Germinal center (tissue), 1 donor: ENCODE measurements around the gene STMND1.

Experiments used
- DNase-seq: peaks from one replicate; pipeline ENCODE4 v3.0.0; 2012; ENCODE audit warnings: mixed read lengths, low spot score

Gene STMND1

DNA sequence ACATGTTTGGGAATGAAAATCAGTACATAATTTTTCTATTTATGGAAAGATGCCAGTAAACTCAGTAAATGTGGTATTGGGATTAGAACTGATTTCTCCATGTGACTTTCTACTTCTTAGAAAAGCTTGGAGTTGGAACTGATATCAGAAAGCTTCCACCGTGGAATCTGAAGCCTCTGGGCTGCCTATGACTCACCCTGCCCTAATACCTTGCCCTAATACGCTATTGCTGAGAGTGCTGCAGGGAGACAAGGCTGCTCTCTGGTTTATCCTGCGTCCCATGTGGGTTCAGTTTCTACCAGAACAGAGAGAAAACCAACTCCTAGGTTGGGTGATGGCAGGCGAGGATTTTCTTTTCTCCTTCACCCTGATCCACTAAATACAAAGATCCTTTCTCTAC is 3.3 kb upstream of the STMND1 start:
- DNase-seq = no peak

DNA sequence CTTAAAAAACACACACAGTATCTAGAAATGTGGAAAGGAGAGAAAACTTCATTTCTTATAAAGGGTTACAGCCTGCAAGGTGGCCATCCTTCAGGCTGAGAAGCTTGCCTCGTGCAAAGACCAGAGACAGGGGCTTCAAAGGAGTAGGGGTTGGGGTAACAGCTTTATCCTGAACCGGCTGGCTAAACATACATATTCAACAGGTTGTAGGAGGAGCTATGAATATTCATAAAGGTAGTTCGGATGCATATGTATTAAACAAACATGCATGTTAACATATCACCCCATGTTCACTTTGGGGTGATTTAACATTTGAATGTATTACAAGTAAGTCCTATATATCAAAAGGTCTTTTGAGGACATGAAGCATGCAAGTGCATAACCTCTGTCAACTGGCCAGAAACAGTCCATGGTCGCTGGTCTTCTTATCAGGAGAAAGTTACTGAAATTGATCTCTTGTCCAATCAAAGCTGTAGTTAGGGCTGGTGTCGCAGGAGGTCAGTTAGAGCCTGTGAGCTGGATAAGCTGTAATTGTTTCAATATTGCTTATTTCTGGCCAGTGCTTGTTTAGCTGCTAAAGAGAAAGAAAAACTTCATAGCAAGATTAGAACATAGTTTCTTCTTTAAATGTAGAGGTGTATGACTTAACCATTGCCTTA is 2.3 kb upstream of the STMND1 start:
- no peak for DNase-seq

DNA sequence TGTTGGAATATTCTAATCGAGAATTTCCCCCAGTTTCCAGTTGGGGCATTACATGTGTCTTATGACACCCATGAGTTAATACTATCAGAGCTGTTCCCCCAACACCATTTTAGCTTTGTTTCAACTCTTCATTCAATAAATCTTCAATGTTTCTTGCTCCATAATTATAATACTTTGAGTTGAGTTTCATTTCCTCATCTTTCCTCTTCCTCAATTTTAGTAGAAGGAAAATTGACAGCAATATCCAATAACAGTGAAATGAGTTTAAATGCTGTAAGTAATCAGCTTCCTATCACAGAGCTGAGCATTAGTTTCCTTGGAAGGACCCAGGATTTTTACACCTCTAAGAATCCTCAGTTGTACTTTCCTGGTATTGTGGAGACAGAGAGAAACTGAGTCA is 1.0 kb upstream of the STMND1 start:
- no peak for DNase-seq

DNA sequence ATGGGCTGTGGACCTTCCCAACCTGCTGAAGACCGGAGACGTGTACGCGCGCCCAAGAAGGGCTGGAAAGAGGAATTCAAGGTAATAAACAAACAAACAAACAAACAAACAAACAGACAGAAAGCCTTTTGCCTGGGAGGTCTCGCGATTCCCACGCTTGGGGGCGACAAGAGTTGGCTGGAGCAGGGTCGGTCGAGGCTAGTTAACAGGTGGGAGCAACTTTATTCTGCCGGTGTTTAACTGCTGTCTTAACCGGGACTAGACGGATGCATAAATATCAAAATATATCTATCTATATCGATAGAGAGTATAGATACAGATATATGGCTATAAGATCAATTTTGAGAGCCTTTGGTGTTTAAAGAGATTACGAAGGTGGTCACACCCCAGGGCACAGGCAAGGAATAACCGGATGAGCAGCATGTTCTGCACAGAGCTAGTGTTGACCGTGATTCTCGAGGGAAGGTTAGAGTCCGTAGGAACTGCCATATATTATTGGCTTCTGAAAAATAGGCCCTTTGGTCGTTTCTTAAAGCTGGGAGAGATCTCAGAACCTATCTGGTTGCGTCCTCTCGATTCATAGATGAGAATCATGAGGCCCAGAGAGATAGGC is 514 bp downstream of the STMND1 start:
- DNase-seq = no peak

DNA sequence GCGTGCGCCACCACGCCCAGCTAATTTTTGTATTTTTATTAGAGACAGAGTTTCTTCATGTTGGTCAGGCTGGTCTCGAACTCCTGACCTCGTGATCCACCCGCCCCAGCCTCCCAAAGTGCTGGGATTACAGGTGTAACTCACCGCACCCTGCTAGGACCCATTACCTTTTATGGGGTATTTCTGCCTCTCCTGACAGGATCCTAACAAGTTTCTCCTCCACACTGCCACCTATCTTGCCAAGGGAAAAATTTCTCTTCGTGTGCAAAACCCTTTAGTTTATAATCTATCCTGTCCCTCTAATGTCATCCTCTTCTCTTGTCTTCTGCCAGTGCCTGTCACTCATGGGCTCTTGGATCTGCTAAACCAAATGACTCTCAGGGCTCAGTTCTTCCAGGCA is 1.9 kb downstream of the STMND1 start:
- DNase-seq = no peak

DNA sequence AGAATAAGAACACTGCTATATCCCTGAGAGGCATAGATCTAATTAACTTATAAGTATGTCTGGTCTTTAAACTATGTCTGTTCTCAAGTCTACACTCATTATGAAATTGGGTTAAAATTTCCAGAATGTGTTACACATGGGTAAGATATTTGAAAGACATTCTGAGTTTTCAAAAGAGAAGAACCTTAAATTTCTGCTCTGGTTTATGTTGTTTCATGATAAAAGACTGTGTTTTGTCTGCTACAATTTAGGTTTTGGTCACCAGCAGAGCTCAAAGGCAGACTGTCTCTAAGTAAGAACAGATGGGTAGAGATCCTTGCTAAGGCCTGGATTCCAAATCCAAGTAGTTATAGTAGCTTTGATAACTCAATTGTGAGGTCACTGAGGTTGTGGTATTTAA is 6.0 kb downstream of the STMND1 start:
- DNase-seq = no peak

DNA sequence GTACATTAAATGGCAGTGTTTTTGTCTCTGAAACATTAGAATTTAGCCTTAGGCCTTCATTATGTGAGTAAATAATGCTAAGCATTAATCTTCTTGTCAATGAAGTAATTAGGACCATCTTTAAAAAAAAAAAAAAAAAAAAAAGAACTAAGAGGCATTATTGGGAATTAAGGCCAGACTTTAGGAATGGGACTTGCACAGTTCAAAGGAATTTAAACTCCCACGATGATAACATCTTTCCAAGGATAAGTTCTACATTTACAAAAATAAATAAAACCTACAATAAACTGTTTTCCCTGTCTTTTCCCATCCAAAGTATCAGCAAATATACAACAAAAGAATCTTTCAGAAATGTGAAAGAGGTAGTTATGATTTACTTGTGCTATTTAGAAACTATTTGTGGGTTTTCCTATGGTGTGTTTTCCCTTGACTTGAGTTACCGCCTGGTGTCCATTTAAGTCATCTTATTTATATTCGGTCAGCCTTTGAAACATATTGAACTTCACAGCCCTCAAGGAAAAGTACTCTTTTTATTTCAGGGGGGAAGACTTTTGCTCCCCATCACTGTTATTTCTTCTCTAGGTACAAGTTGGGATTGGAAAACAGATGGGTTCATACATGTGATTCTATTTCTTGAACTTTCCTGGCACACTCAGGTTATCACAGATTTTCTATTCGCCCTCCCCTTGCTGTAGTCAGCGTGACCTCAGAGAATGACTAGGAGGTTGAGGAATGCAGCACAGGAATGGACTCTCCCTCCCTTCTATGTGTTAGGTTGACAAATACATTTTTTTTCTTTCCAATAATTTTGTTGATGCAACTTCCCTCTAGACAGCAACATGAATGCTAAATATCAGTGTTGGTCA is 13.6 kb downstream of the STMND1 start:
- DNase-seq = no peak

DNA sequence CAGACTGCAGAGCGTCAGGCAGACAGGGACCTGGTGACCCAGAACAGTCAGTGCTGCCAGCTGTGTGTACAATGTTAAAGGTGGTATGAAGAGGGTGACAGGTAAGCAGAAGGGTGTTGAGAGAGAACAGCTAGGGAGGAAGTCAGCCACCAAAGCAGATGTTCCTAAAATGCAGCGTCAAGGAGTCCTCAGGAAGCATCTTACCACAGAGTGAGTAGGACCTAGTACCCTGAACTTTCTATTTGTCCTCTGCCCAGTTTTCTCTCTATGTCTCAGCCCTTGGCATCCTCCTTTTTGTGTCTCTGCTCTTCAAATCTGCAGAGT is 14.2 kb downstream of the STMND1 start:
- DNase-seq = no peak

DNA sequence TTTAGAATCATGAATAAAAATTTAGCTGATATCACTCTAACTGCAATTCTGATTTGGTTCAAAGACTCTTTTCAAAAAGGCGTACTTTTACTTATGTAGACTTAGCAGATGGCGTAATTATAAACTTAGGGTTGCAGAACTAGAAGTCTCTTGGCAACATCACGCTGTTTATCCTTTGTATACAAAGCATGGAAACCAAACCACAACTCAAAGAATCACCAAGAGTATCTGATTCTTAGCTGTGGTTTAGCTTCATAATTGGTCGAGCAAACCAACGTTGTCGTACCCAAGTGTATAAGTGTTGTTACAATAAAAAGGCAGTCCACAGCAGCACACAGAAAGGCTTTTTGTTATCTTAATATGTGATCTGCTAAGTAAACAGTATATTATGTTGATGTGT is 18.2 kb downstream of the STMND1 start:
- no peak for DNase-seq

DNA sequence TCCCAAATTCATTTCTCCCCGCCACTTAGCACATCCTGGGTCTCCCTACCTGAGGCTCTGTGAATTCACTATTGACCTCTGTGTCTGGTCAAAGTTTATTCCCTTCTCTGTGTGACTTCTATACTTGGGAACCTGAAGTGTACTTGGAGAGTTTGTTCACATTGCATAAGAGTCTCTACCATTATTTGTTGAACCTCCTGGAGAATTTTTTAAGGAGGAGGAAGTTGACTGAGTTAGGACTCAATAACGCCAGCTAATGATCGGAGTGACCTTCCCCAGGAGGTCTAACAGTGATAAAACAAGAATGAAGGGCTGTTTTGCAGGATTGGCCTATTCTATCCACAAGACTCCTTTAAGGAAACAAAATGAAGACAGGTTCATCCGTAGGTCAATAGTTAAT is 23.6 kb downstream of the STMND1 start:
- DNase-seq = no peak

DNA sequence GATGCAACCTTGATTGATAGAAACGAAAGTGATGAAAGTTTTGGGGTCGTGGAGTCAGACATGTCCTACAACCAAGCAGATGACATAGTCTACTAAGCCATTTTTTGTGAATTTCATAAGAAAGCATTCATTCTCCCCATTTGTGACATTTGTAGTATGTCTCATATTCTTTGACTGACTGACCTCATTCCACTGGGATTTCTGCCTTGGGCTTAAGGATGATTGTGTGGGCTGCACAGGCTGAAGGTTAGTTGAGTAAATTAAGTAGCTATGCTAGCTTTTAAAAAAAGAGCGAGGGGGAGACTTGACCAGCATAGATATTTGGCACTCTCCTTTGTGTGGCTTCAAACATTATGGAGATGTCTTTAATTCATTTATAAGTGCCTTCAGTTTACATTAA is 28.9 kb downstream of the STMND1 start:
- DNase-seq = no peak

DNA sequence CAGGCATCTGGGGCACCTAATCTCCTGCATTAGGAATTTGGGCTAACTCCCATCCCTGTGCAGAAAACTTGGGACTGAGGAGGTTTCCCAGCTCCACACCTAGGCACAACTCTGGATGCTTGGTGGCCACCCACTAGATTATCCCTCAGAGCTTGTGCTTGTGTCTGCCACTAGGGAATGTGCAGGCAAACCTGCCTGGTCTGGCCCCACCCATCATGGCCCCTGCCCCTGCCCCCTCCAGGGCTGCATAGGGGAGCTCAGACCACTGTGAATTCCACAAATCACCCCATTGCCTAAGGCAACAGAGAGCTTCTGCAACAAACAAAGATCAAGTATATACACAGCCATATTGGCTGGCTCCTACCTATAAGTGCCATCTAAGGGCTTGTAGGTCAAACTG is 31.1 kb downstream of the STMND1 start:
- DNase-seq = no peak

DNA sequence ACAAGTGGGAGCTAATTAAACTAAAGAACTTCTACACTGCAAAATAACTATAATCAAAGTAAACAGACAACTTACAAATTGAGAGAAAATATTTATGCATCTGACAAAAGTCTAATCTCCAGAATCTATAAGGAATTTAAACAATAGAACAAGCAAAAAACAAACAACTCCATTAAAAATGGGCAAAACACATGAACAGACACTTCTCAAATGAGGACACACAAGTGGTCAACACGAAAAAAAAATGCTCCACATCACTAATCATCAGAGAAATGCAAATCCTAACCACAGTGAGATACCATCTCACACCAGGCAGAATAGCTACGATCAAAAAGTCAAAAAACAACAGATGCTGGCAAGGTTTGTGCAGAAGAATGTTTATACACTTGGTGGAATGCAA is 36.2 kb downstream of the STMND1 start:
- DNase-seq = no peak

DNA sequence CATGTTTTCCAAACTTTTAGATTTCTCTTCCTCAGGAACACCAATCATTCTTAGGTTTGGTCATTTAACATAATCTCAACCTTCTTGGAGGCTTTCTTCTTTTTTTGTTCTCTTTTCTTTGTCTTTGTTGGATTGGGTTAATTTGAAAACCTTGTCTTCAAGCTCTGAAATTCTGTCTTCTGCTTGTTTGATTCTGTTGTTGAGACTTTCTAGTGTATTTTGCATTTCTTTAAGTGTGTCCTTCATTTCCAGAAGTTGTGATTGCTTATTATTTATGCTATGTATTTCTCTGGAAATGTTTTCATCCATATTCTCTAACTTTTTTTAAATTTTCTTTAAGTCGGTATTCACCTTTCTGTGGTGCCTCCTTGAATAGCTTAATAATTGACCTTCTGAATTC is 42.2 kb downstream of the STMND1 start:
- no peak for DNase-seq

DNA sequence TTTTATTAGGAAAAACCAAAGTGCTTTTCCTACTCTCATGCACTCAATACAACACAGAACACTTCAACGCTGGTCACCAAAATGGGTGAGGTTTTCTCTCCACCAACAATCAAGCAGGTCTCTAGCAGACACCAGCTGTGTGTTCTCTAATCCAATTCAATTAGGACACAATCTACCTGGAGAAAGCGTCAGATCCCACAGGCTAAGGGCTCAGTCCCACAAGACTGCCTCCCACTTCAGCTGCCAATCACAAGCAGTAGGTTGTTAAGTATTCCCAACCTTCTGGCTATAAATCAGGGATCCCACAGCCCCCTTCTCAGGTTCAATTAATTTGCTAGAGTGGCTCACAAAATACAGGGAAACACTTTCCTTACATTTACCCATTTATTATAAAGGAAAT is 47.7 kb downstream of the STMND1 start:
- no peak for DNase-seq

DNA sequence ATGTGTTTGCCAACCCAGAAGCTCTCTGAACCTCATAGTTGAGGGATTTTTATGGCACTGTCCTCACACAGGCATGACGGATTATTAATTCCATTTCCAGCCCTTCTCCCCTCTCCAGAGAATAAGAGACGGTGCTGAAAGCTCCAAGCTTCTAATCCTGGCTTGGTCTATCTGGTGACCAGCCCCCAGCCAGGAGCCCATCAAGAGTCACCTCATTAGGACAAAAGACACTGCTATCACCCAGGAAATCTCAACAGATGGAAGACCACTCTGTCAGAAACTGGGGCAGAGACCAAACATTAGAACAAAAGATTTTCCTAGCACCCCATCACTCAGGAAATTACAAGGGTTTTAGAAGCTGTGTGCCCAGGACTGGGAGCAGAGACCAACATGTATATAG is 48.2 kb downstream of the STMND1 start:
- no peak for DNase-seq

DNA sequence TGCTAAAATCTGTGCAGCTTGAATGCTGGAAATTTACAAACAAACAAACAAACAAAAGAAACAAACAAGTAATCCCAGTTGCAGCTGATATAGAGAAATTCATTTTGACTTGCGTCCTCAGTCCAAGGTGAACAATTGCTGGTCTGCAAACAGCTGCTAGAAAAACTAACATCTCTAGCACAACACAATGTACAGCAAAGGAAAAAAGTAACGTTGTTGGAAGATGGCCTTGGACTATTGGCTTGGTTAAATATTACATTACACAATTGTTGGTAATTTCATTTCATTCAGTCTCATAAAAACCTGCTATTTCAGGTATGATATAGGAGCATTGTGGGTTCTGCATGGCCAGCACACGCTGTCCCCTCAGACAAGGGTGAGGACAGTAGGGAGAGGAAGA is 50.0 kb downstream of the STMND1 start:
- no peak for DNase-seq

DNA sequence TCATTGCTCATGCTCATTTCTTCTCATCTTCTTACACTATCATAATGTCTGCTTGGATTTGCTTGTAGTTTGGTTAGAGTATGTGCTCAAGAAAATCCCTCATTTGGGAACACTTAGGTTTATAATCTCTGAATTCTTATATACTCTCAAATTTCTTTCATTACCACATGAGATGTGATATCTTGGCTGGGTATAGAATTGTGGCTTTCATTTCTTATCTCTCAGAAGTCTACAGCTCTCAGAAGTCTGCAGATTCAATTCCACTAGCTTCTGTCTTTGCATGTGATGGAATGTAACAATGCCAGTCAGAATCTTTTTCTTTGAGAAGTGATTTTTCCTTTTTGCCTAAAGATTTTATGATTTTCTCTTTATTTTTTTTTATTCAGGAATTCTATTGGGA is 50.9 kb downstream of the STMND1 start:
- DNase-seq = no peak

DNA sequence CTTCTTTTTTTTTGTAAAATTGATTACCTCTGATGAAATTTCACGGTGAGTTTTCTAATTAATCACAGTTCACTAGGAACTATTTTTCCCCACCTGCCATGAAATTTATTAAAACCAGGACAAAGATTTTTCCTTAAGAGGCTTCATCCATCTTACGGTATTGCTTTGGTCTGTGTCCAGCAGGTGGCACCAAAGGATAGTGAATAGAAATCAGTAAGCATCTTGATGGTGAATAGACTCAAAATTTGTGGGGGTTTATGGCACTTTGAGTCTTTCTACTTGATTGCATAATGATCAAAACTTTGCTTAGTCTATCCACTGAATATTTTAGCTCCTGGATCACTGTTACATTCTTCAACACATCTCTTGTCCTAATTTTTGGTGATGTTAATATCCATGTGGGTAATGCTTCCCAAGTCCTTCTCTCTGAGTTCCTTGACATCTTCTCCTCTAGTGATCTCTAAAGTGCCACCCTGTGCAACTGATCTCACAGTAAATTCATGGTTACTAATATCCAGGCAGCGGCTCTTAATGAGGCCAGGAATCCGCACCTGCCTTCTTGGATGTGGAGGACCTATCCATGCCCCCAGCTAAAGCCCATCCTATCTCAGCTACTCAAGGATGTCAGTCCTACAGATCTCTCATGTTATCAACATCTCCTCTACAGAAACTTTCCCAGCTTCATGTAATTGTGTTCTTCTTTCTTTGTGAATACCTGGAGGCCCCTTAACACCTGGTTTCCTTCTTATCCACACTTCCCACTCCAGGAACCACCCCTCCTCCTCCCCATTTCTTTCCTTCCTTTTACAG is 54.5 kb downstream of the STMND1 start:
- DNase-seq = peak; percentile 20

DNA sequence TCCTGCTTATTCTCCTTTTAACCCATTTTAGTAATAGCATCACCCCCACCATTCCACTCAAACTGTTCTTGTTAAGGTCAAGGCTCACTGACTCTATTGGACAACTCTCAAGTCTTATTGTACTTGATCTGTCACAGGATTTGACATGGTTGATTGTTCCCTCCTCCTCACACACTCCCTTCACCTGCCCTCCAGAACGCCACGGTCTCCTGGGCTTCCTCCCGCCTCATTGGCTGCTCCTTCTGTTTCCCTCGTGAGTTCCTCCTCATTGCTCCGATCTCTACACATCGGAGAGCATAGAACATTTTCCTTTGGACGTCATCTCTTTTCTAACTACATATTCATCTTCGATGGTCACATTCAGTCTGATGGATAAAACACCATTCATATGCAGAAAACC is 55.1 kb downstream of the STMND1 start:
- DNase-seq = no peak

DNA sequence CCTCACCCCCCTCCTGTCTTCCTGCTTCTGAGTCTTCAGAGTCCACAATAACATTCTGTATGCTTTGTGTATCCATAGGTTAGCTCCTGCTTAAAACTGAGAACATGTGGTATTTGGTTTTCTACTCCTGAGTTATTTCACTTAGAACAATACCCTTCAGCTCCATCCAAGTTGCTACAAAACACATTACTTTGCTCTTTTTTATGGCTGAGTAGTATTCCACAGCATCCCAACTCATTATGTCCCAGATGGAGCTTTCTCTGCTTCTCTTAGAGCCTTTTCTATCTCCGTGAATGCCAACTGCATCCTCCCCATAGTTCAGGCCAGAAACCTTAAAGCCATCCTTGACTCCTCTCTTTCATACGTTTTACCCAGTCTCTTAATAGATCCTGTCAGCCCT is 55.8 kb downstream of the STMND1 start:
- DNase-seq = no peak

DNA sequence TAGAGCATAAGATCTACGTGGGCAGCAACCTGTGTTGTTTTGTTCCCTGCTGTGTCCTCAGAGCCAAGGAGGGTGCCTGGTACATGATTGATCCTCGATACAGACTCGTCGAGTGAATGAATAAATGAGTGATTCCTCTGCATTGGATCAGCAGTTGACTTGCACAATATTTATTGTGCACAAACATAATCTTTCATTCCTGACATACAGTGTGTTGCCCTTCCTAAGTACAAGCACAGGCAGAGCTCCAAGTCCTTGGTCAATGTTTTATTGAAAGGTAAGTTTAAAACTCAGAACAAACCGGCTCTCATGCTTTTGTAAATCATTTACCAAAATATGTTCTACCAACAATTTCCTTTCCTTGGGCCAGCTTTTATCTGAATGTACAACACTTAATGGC is 57.4 kb downstream of the STMND1 start:
- DNase-seq = no peak

DNA sequence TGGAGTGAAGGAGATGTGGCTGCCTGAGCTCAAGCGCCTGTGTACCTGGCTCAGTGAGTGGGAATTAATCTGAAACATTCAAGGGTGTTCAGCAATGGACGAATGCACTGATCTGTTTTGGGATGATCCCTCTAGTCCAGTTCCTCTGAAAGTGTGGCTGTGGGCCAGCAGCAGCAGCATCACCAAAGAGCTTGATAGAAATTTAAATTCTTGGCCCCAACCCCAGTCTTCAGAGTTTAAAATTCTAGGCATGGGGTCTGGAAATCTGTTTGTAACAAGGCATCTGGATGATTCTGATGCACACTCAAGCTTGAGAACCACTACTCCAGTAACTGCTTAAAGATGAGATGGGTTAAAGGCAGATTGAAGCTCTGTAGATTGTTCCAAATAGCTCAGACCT is 59.2 kb downstream of the STMND1 start:
- DNase-seq = no peak
